H1 (cell line): Measurements from ENCODE around the gene WDR5. TPM values are rescaled to one million over a fixed set of nuclear protein-coding genes. Genes with fewer than 3 reads are reported as not detected.

ENCODE experiments used
- JUND ChIP-seq: IDR thresholded peaks from 2 replicates; pipeline ENCODE4 v1.6.1; 2011; ENCODE audit warnings: mild to moderate bottlenecking, improper control_type of control experiment, low read length
- NANOG ChIP-seq: IDR thresholded peaks from 2 replicates; pipeline ENCODE4 v1.6.1; 2011; ENCODE audit warnings: low read length, low read depth, mild to moderate bottlenecking, inconsistent platforms; ENCODE audit not compliant: insufficient read depth, poor library complexity, severe bottlenecking
- RNF2 ChIP-seq: fragments of 200-900, 300-1000 bp; sonication (generic); IDR thresholded peaks from 2 replicates; pipeline ENCODE4 v1.7.1; 2016; ENCODE audit warnings: borderline replicate concordance, low read depth, mild to moderate bottlenecking, antibody characterized with exemption, low read length; ENCODE audit not compliant: poor library complexity, severe bottlenecking; ENCODE audit errors: missing control alignments
- SP1 ChIP-seq: IDR thresholded peaks from 2 replicates; pipeline ENCODE4 v1.6.1; 2011; ENCODE audit warnings: low read depth, low read length
- polyA plus RNA-seq, 7 experiments: library from polyadenylated mRNA; depleted of rRNA in 3 of 7; stranded (reverse) in 5 of 7; unstranded in 2 of 7; fragments of >200 nt in 5 of 7; fragments of 200-250 nt in 2 of 7; gene quantifications; 1 replicate in 5 of 7; 2 replicates in 1 of 7; 4 replicates in 1 of 7; pipeline versions ENCODE4 v1.2.1 to v1.2.3, GENCODE V29; 2011 to 2013; ENCODE audit warnings: missing spikeins in 2 of 7, mixed read lengths in 2 of 7
- total RNA-seq: library from RNA; stranded (reverse); fragmentation: NEBNext Ultra II Directional; extraction: Animal tissue kit (Norgen Biotek cat#: 25700); gene quantifications from 2 replicates; pipeline ENCODE4 v1.2.1, GENCODE V29; 2021
- TF ChIP-seq, protein P1 (sequence below): IDR thresholded peaks from 2 replicates; pipeline ENCODE4 v1.6.1; 2011; ENCODE audit warnings: low read depth, mild to moderate bottlenecking, low read length; ENCODE audit not compliant: insufficient read depth
- TF ChIP-seq, protein P2 (sequence below), 3 experiments: IDR thresholded peaks; 1 replicate in 2 of 3; 2 replicates in 1 of 3; pipeline versions ENCODE4 v1.5.1 to v1.6.1; 2011; ENCODE audit warnings: low read length in 3 of 3, mild to moderate bottlenecking in 3 of 3, inconsistent platforms in 2 of 3, low read depth in 1 of 3, moderate library complexity in 1 of 3; ENCODE audit not compliant: insufficient read depth in 1 of 3; ENCODE audit errors: control extremely low read depth in 1 of 3

WDR5 gene
- total and polyA plus RNA-seq, 2 of the 8 experiments (the other 6 are each of a cell fraction or from before 2014, with no cell fraction given) = 38.4 to 68.1 TPM

DNA sequence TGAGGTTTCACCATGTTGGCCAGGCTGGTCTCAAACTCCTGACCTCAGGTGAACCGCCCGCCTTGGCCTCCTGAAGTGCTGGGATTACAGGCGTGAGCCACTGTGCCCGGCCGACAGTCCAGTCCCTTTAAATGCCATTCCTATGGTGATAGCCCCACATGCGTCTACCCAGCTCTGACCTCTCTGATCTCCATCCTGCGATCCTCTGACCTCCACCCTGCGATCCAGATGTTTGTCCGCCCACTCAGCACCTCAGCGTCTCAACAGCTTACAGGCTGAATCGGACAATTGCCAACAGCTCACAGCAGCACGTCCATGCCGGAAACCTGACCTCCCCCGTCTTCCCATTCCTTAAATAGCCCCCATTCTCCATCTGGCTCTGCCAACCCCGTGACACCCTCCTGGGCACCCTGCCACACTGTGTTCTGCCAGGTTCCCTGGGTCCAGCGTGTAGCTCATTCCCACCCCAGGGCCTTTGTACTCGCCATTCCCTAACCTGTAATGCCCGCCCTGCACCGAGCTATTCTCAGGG is 72.5 kb downstream of the WDR5 start (continued):
- TF ChIP-seq, protein P1, sequence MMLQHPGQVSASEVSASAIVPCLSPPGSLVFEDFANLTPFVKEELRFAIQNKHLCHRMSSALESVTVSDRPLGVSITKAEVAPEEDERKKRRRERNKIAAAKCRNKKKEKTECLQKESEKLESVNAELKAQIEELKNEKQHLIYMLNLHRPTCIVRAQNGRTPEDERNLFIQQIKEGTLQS = no peak
- no peak for TF ChIP-seq NANOG
- no peak for TF ChIP-seq SP1
- no peak for TF ChIP-seq JUND
- TF ChIP-seq RNF2 = no peak
- TF ChIP-seq, protein P2, sequence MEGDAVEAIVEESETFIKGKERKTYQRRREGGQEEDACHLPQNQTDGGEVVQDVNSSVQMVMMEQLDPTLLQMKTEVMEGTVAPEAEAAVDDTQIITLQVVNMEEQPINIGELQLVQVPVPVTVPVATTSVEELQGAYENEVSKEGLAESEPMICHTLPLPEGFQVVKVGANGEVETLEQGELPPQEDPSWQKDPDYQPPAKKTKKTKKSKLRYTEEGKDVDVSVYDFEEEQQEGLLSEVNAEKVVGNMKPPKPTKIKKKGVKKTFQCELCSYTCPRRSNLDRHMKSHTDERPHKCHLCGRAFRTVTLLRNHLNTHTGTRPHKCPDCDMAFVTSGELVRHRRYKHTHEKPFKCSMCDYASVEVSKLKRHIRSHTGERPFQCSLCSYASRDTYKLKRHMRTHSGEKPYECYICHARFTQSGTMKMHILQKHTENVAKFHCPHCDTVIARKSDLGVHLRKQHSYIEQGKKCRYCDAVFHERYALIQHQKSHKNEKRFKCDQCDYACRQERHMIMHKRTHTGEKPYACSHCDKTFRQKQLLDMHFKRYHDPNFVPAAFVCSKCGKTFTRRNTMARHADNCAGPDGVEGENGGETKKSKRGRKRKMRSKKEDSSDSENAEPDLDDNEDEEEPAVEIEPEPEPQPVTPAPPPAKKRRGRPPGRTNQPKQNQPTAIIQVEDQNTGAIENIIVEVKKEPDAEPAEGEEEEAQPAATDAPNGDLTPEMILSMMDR (IDR thresholded peaks at IDR 0.05; ENCODE audit: control extremely low read depth in 1 of 3, insufficient read depth in 1 of 3, low read depth in 1 of 3, low read length in 3 of 3) = no peak
